WTC11 (cell line): ENCODE data around the gene PITPNC1. TPM values are rescaled to one million over a fixed set of nuclear protein-coding genes. Genes with fewer than 3 reads are reported as not detected.
"Not testable (repeated sequence)": the region's sequence is repeated elsewhere in the genome, so short reads cannot be mapped to it uniquely, and the experiment has no call there.

Experiments used
- ATAC-seq: fragments of 200-7000 bp; cut with Tn5 transposase; 2 replicates; pipeline ENCODE4 v1.10.0; 2021; ENCODE audit warnings: mild to moderate bottlenecking, moderate library complexity
- CTCF ChIA-PET: fragments of 300-600 bp; sonication (Branson Sonifier 250); formaldehyde crosslinking; loops from one replicate; lab custom pipeline; 2021; ENCODE audit warnings: antibody characterized with exemption; lab: Charles Lee
- POLR2A ChIA-PET: fragments of 350-600 bp; sonication (Branson Sonifier 250); formaldehyde crosslinking; loops from one replicate; lab custom pipeline; 2021; ENCODE audit warnings: antibody characterized with exemption; lab: Charles Lee
- DNase-seq: peaks from one replicate; pipeline ENCODE4 v3.0.0; 2021; ENCODE audit warnings: low spot score
- H3K27ac Mint-ChIP-seq: 2 replicates; pipeline ENCODE4 v1.8.0; 2021; ENCODE audit warnings: mixed read lengths
- H3K27me3 Mint-ChIP-seq: 2 replicates; pipeline ENCODE4 v1.8.0; 2021; ENCODE audit warnings: low read depth, mild to moderate bottlenecking, moderate library complexity, mixed read lengths
- H3K36me3 Mint-ChIP-seq: 2 replicates; pipeline ENCODE4 v1.8.0; 2021; ENCODE audit warnings: mixed read lengths
- H3K4me1 Mint-ChIP-seq: 2 replicates; pipeline ENCODE4 v1.8.0; 2022; ENCODE audit warnings: mixed read lengths
- H3K4me3 Mint-ChIP-seq: 2 replicates; pipeline ENCODE4 v1.8.0; 2021; ENCODE audit warnings: mild to moderate bottlenecking, moderate library complexity, mixed read lengths
- H3K9me3 Mint-ChIP-seq: 2 replicates; pipeline ENCODE4 v1.8.0; 2021; ENCODE audit warnings: mixed read lengths
- ATF1 ChIP-seq: sonication (generic); formaldehyde crosslinking; IDR thresholded peaks from 2 replicates; pipeline ENCODE4 v1.8.1; 2023; ENCODE audit warnings: mild to moderate bottlenecking, moderate library complexity, missing genetic modification reagents
- ATF3 ChIP-seq: sonication (generic); formaldehyde crosslinking; conservative IDR thresholded peaks from 2 replicates; pipeline ENCODE4 v1.8.1; 2022; ENCODE audit warnings: mild to moderate bottlenecking, missing genetic modification reagents
- CBFB ChIP-seq: sonication (generic); formaldehyde crosslinking; IDR thresholded peaks from 2 replicates; pipeline ENCODE4 v1.8.1; 2022; ENCODE audit warnings: mild to moderate bottlenecking, low read depth, missing genetic modification reagents
- CDX4 ChIP-seq: fragments of 250-450 bp; sonication (Bioruptor Pico); IDR thresholded peaks from 2 replicates; pipeline ENCODE4 v1.9.0; 2021; ENCODE audit warnings: moderate library complexity, mild to moderate bottlenecking, inconsistent platforms, borderline replicate concordance
- CTCF ChIP-seq: fragments of 200-600 bp; IDR thresholded peaks from 2 replicates; pipeline ENCODE4 v1.8.0; 2022; ENCODE audit warnings: antibody characterized with exemption
- E2F1 ChIP-seq: sonication (generic); formaldehyde crosslinking; IDR thresholded peaks from 2 replicates; pipeline ENCODE4 v1.8.0; 2022; ENCODE audit warnings: mild to moderate bottlenecking, missing genetic modification reagents
- ERG ChIP-seq: fragments of 250-450 bp; sonication (Bioruptor Pico); IDR thresholded peaks from 2 replicates; pipeline ENCODE4 v1.8.0; 2021; ENCODE audit warnings: mild to moderate bottlenecking
- HMGA2 ChIP-seq: fragments of 250-450 bp; sonication (Bioruptor Pico); IDR thresholded peaks from 2 replicates; pipeline ENCODE4 v1.4.0; 2021; ENCODE audit warnings: mild to moderate bottlenecking, moderate library complexity
- MAX ChIP-seq: sonication (generic); formaldehyde crosslinking; IDR thresholded peaks from 2 replicates; pipeline ENCODE4 v1.8.0; 2022; ENCODE audit warnings: mild to moderate bottlenecking, missing genetic modification reagents
- MYBL2 ChIP-seq: sonication (generic); formaldehyde crosslinking; IDR thresholded peaks from 2 replicates; pipeline ENCODE4 v1.8.1; 2023; ENCODE audit warnings: mild to moderate bottlenecking, moderate library complexity, missing genetic modification reagents
- OVOL2 ChIP-seq: fragments of 250-450 bp; sonication (Bioruptor Pico); IDR thresholded peaks from 2 replicates; pipeline ENCODE4 v1.9.0; 2021; ENCODE audit warnings: mild to moderate bottlenecking, borderline replicate concordance
- PRRX2 ChIP-seq: fragments of 250-450 bp; sonication (Bioruptor Pico); IDR thresholded peaks from 2 replicates; pipeline ENCODE4 v1.8.0; 2021; ENCODE audit warnings: mild to moderate bottlenecking
- SP1 ChIP-seq: sonication (generic); formaldehyde crosslinking; conservative IDR thresholded peaks from 2 replicates; pipeline ENCODE4 v1.8.1; 2022; ENCODE audit warnings: missing genetic modification reagents
- STAT6 ChIP-seq: sonication (generic); formaldehyde crosslinking; conservative IDR thresholded peaks from 2 replicates; pipeline ENCODE4 v1.8.1; 2023; ENCODE audit warnings: mild to moderate bottlenecking, low read depth, missing genetic modification reagents, moderate library complexity
- TCF7 ChIP-seq: sonication (generic); formaldehyde crosslinking; IDR thresholded peaks from 2 replicates; pipeline ENCODE4 v1.8.0; 2022; ENCODE audit warnings: mild to moderate bottlenecking, low read depth, missing genetic modification reagents, moderate library complexity
- ZBTB21 ChIP-seq: sonication (generic); formaldehyde crosslinking; IDR thresholded peaks from 2 replicates; pipeline ENCODE4 v1.8.1; 2023; ENCODE audit warnings: mild to moderate bottlenecking, missing genetic modification reagents, borderline replicate concordance
- ZNF232 ChIP-seq: sonication (generic); formaldehyde crosslinking; IDR thresholded peaks from 2 replicates; pipeline ENCODE4 v1.8.0; 2022; ENCODE audit warnings: mild to moderate bottlenecking, missing genetic modification reagents
- ZNF396 ChIP-seq: fragments of 250-450 bp; sonication (Bioruptor Pico); IDR thresholded peaks from 2 replicates; pipeline ENCODE4 v1.8.0; 2021; ENCODE audit warnings: mild to moderate bottlenecking, moderate library complexity, borderline replicate concordance
- total RNA-seq: library from RNA; stranded (reverse); gene quantifications from 3 replicates; pipeline ENCODE4 v1.2.3, GENCODE V29; 2021

Gene PITPNC1
- total RNA-seq, 1 experiment from 2014 or later, result 39.8 TPM

GRCh38 chr17:67492824-67493517 is 115.9 kb downstream of the PITPNC1 start (continued):
- TF ChIP-seq CDX4 (CRISPR knock-in tag), result no peak
- TF ChIP-seq, all 79 proteins: peak for 0

GRCh38 chr17:67493812-67494211 is 116.7 kb downstream of the PITPNC1 start:
- no peak for DNase-seq
- H3K4me1 Mint-ChIP-seq, result peaks cover 50% of the 10 kb centered on the region
- TF ChIP-seq TCF7 (CRISPR knock-in tag) (no peak), ZBTB21 (no peak)
- TF ChIP-seq, all 79 proteins: peak for 0
- POLR2A ChIA-PET, result interaction anchor here (0.5 to 0.6 kb wide), 2 partner anchors 503 to 505 kb away, joined by 4 read pairs; no protein-coding TSS in a partner anchor
- CTCF ChIA-PET, result interaction anchor here (1.2 kb wide), 1 partner anchor 18 kb away, joined by 3 read pairs; no protein-coding TSS in a partner anchor
- Mint-ChIP-seq H3K4me3 (no peak overlapping the region), H3K27ac (peak overlapping the region; percentile 15), H3K36me3 (peaks cover 10% of the 10 kb centered on the region; the same call in 1 of the 2 replicates), H3K9me3 (peaks cover 15% of the 10 kb centered on the region), H3K27me3 (no peaks in the 10 kb centered on the region)
- ATAC-seq, result no peak

GRCh38 chr17:67495534-67495933 is 118.5 kb downstream of the PITPNC1 start:
- POLR2A ChIA-PET, H3K4me3 Mint-ChIP-seq, CTCF ChIA-PET, ATAC-seq, H3K27ac Mint-ChIP-seq, DNase-seq, H3K27me3 Mint-ChIP-seq, H3K9me3 Mint-ChIP-seq, H3K36me3 Mint-ChIP-seq: not testable (repeated sequence)
- H3K4me1 Mint-ChIP-seq, result peaks cover 35% of the 10 kb centered on the region

GRCh38 chr17:67496286-67496685 is 119.2 kb downstream of the PITPNC1 start:
- Mint-ChIP-seq H3K27me3 (no peaks in the 10 kb centered on the region), H3K27ac (0 out of 2 replicates have a peak overlapping the region, but pooled peaks have one; percentile 38), H3K9me3 (peaks cover 9% of the 10 kb centered on the region), H3K36me3 (peaks cover 4% of the 10 kb centered on the region; the same call in 1 of the 2 replicates), H3K4me3 (no peak overlapping the region), H3K4me1 (peaks cover 31% of the 10 kb centered on the region)
- TF ChIP-seq SP1 (CRISPR knock-in tag) (no peak), ZNF396 (CRISPR knock-in tag) (no peak), ATF3 (CRISPR knock-in tag) (no peak), E2F1 (no peak), PRRX2 (CRISPR knock-in tag) (no peak), OVOL2 (CRISPR knock-in tag) (no peak), HMGA2 (CRISPR knock-in tag) (no peak), CTCF (no peak), ATF1 (CRISPR knock-in tag) (no peak), MAX (no peak), ZNF232 (CRISPR knock-in tag) (no peak), MYBL2 (CRISPR knock-in tag) (no peak), ERG (CRISPR knock-in tag) (no peak), CBFB (CRISPR knock-in tag) (no peak), TCF7 (CRISPR knock-in tag) (no peak), STAT6 (CRISPR knock-in tag) (no peak)
- CTCF ChIA-PET, result no interaction called here
- no peak for ATAC-seq
- no peak for DNase-seq
- POLR2A ChIA-PET, result no interaction called here
